Measurements from ENCODE around the gene NCAM1. TPM values are rescaled to one million over a fixed set of nuclear protein-coding genes. Genes with fewer than 3 reads are reported as not detected.

Gene NCAM1
- total RNA-seq, 1 experiment from 2014 or later = 12.0 TPM

DNA sequence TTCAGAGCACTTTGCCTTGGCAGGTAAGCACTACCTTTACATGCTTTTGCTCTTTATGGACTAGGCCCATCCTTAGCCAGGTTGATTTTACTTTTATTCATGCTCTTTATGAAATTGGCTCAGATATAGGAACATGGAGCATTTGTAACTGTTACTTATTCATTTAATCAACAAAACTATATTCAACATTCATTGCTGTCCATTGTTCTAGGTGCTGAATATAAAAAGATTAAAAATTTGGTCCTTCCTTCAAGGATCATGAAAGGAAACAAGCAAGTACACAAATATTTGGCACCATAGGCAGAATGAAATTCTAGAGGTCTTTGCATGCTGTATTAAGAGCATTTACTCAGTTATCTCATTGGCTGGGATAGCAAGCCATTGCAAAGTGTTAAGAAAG, 191.3 kb downstream of the NCAM1 start:
- ChIA-PET POLR2A (ENCODE audit: low non-redundant PET) (no interaction called here), CTCF (no interaction called here)
- no TSS peak for BruUV-seq (replicated peaks)
- H3K9me3 ChIP-seq (ENCODE audit: low read depth, low read length, poor library complexity, severe bottlenecking) = no peaks in the 10 kb centered on the region
- no peak for TF ChIP-seq EZH2 (IDR thresholded peaks at IDR 0.05; ENCODE audit: borderline replicate concordance, low read depth, low read length, poor library complexity, severe bottlenecking)
- TF ChIP-seq, protein P1, sequence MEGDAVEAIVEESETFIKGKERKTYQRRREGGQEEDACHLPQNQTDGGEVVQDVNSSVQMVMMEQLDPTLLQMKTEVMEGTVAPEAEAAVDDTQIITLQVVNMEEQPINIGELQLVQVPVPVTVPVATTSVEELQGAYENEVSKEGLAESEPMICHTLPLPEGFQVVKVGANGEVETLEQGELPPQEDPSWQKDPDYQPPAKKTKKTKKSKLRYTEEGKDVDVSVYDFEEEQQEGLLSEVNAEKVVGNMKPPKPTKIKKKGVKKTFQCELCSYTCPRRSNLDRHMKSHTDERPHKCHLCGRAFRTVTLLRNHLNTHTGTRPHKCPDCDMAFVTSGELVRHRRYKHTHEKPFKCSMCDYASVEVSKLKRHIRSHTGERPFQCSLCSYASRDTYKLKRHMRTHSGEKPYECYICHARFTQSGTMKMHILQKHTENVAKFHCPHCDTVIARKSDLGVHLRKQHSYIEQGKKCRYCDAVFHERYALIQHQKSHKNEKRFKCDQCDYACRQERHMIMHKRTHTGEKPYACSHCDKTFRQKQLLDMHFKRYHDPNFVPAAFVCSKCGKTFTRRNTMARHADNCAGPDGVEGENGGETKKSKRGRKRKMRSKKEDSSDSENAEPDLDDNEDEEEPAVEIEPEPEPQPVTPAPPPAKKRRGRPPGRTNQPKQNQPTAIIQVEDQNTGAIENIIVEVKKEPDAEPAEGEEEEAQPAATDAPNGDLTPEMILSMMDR (conservative IDR thresholded peaks at IDR 0.05; ENCODE audit: low read depth, low read length) = no peak
- H3K27me3 ChIP-seq (replicated peaks; ENCODE audit: insufficient read depth, low read depth, low read length, poor library complexity) = no peaks in the 10 kb centered on the region
- H3K36me3 ChIP-seq (ENCODE audit: insufficient read depth, low read length, poor library complexity, severe bottlenecking) = no peaks in the 10 kb centered on the region
- no peaks in the 10 kb centered on the region for H3K4me1 ChIP-seq (ENCODE audit: insufficient read depth, low read length, poor library complexity, severe bottlenecking)
- H3K27ac ChIP-seq (ENCODE audit: low read depth, low read length, poor library complexity, severe bottlenecking) = no peak overlapping the region
- DNase-seq (ENCODE audit: low spot score) = no peak
- H3K4me3 ChIP-seq (ENCODE audit: low read depth, low read length, poor library complexity, severe bottlenecking) = no peak overlapping the region
- intact Hi-C loops (cut with micrococcal nuclease; ENCODE audit: unreplicated experiment) = no loop called here

DNA sequence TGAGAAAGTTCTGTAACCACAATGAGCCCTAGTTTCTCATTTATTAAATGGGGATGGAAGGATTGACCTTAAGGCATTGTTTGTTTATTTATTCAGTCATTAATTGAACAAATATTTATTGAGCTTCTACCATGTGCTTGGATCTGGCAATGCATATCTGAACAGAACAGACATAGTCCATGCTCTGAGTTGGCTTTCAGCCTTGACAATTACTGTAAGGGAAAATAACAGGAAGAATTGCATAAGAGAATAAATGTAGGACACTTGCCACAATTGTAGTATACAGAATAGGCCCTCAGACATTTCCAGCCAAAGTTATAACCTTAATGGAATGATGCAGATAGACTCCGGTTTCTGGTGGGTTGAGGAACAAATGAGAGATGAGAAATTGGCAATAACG, 192.6 kb downstream of the NCAM1 start:
- no TSS peak for BruUV-seq (replicated peaks)
- POLR2A ChIA-PET (ENCODE audit: low non-redundant PET) = no interaction called here
- Histone ChIP-seq H3K4me1 (ENCODE audit: insufficient read depth, low read length, poor library complexity, severe bottlenecking) (no peaks in the 10 kb centered on the region), H3K27me3 (replicated peaks; ENCODE audit: insufficient read depth, low read depth, low read length, poor library complexity) (no peaks in the 10 kb centered on the region), H3K9me3 (ENCODE audit: low read depth, low read length, poor library complexity, severe bottlenecking) (no peaks in the 10 kb centered on the region), H3K36me3 (ENCODE audit: insufficient read depth, low read length, poor library complexity, severe bottlenecking) (no peaks in the 10 kb centered on the region), H3K27ac (ENCODE audit: low read depth, low read length, poor library complexity, severe bottlenecking) (no peak overlapping the region), H3K4me3 (ENCODE audit: low read depth, low read length, poor library complexity, severe bottlenecking) (no peak overlapping the region)
- no peak for DNase-seq (ENCODE audit: low spot score)
- CTCF ChIA-PET = no interaction called here
- intact Hi-C loops (cut with micrococcal nuclease; ENCODE audit: unreplicated experiment) = no loop called here
- no peak for TF ChIP-seq EZH2 (IDR thresholded peaks at IDR 0.05; ENCODE audit: borderline replicate concordance, low read depth, low read length, poor library complexity, severe bottlenecking)
- TF ChIP-seq, protein P1 (conservative IDR thresholded peaks at IDR 0.05; ENCODE audit: low read depth, low read length) = no peak

DNA sequence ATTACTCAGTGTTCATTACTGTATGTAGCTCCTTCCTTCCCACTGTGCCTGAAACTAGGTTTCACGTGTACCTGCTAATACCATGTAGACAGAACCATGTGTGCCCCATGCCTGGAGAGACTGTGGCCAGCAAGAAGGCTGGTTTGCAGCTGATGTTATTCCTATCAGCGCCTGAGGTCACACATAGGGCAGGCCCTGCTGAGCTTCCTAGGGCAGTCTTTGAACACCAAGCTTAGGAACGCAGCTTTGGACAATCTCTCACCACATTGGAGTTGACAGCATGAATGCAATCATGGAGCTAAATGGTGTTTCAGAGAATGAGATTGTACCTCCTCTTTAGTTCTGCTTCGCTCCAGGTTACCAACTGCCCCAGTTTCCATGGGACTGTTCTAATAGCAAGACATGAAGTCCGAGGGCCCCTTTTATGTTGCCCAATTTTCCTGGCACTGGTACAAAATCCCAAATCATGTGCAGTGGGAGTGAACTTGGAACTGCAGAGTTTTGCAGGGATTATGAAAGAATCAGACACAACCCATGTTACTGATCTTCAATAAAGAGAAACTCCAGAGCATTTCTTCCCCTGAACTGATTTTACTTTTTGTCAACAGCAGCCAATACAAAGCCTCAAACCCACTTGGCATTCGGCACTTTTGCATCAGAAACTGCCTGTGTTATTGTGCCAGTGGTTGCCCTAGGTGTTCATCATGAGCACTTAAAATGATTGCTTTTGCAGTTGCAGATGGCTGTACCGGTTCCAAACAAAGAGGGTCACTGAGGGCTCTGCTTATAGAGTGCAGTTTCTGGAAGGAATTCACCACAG, 199.0 kb downstream of the NCAM1 start:
- CTCF ChIA-PET = no interaction called here
- H3K4me1 ChIP-seq (ENCODE audit: insufficient read depth, low read length, poor library complexity, severe bottlenecking) = no peaks in the 10 kb centered on the region
- no peaks in the 10 kb centered on the region for H3K9me3 ChIP-seq (ENCODE audit: low read depth, low read length, poor library complexity, severe bottlenecking)
- DNase-seq (ENCODE audit: low spot score) = no peak
- no peak for TF ChIP-seq EZH2 (IDR thresholded peaks at IDR 0.05; ENCODE audit: borderline replicate concordance, low read depth, low read length, poor library complexity, severe bottlenecking)
- TF ChIP-seq, protein P1 (conservative IDR thresholded peaks at IDR 0.05; ENCODE audit: low read depth, low read length) = no peak
- H3K36me3 ChIP-seq (ENCODE audit: insufficient read depth, low read length, poor library complexity, severe bottlenecking) = no peaks in the 10 kb centered on the region
- no TSS peak for BruUV-seq (replicated peaks)
- no peak overlapping the region for H3K4me3 ChIP-seq (ENCODE audit: low read depth, low read length, poor library complexity, severe bottlenecking)
- POLR2A ChIA-PET (ENCODE audit: low non-redundant PET) = no interaction called here
- no peak overlapping the region for H3K27ac ChIP-seq (ENCODE audit: low read depth, low read length, poor library complexity, severe bottlenecking)
- H3K27me3 ChIP-seq (replicated peaks; ENCODE audit: insufficient read depth, low read depth, low read length, poor library complexity) = no peaks in the 10 kb centered on the region
- intact Hi-C loops (cut with micrococcal nuclease; ENCODE audit: unreplicated experiment) = no loop called here
